Measurements from ENCODE around the gene HSBP1L1. TPM values are rescaled to one million over a fixed set of nuclear protein-coding genes. Genes with fewer than 3 reads are reported as not detected.

Gene HSBP1L1
- total and polyA plus RNA-seq, 2 of the 8 experiments (the other 6 are each of a cell fraction or from before 2014, with no cell fraction given): 1.0 to 1.3 TPM

GRCh38 chr18:79926306-79926705 is 38.1 kb upstream of the HSBP1L1 start:
- H3K27me3 ChIP-seq (replicated peaks in 1 of 4; ENCODE audit: control insufficient read depth in 3 of 4, extremely low read depth in 1 of 4, insufficient read depth in 3 of 4, low read length in 3 of 4): no peaks in the 10 kb centered on the region
- H3K23me2 ChIP-seq (ENCODE audit: low read depth, low read length): 0 out of 2 replicates have a peak, but pooled peaks cover 2% of the 10 kb centered on the region
- 85% methylated on average over 11 of the region's 11 CpGs; no CpG with 5 or more reads in 1 of the 2 experiments for WGBS, 2 experiments (ENCODE audit: extremely low coverage in 1 of 2, insufficient coverage in 1 of 2, insufficient read length in 1 of 2, insufficient replicate concordance in 2 of 2, low coverage in 1 of 2, low lambda C conversion rate in 2 of 2, missing lambda C conversion rate in 1 of 2)
- H3K14ac ChIP-seq (ENCODE audit: insufficient read length): no peak overlapping the region
- H4K5ac ChIP-seq (ENCODE audit: insufficient read length, low read depth, low read length): no peak overlapping the region
- no peak overlapping the region for H3K23ac ChIP-seq (ENCODE audit: insufficient read length)
- no peak overlapping the region for H3K9ac ChIP-seq (replicated peaks in 1 of 4; ENCODE audit: extremely low read depth in 1 of 4, low read depth in 3 of 4, low read length in 3 of 4)
- POLR2A ChIA-PET (ENCODE audit: partially characterized antibody): no interaction called here
- no peak for FAIRE-seq
- peak in 1 of 2 experiments; percentile 41 for DNase-seq (ENCODE audit: low read depth in 1 of 2, low spot score in 2 of 2)
- no peak overlapping the region for H3K4me3 ChIP-seq (ENCODE audit: extremely low read depth in 1 of 4, insufficient read depth in 2 of 4, low read depth in 3 of 4, low read length in 4 of 4)
- no peak overlapping the region for H2BK20ac ChIP-seq (ENCODE audit: low read length)
- peaks cover 0 to 3% of the 10 kb centered on the region in 2 experiments; a peak in 2 of 4 replicates for H3K79me2 ChIP-seq (ENCODE audit: control insufficient read depth in 1 of 2, insufficient read depth in 2 of 2, low read length in 2 of 2)
- no peak overlapping the region for H2AFZ ChIP-seq (ENCODE audit: low read length)
- H2BK15ac ChIP-seq (ENCODE audit: low read length): no peak overlapping the region
- no peak overlapping the region for H3K56ac ChIP-seq (replicated peaks; ENCODE audit: insufficient read length, low read depth, low read length)
- H3K36me3 ChIP-seq (ENCODE audit: control insufficient read depth in 2 of 4, insufficient read depth in 4 of 4, low read length in 3 of 4): no peaks in the 10 kb centered on the region; a peak in 1 of 8 replicates
- no peak overlapping the region for H2BK5ac ChIP-seq (ENCODE audit: low read depth, low read length)
- peaks cover 3 to 14% of the 10 kb centered on the region in 2 experiments; a peak in 2 of 4 replicates for H3K9me3 ChIP-seq (ENCODE audit: insufficient read depth in 2 of 2, low read depth in 1 of 2, low read length in 1 of 2)
- H2BK120ac ChIP-seq (replicated peaks; ENCODE audit: low read depth, low read length): no peak overlapping the region
- no peak overlapping the region for H3K27ac ChIP-seq (ENCODE audit: low read depth, low read length)
- TF ChIP-seq TBP (IDR thresholded peaks at IDR 0.05; ENCODE audit: low read depth, low read length) (no peak), CREB1 (IDR thresholded peaks at IDR 0.05) (no peak)
- TF ChIP-seq, protein P1, sequence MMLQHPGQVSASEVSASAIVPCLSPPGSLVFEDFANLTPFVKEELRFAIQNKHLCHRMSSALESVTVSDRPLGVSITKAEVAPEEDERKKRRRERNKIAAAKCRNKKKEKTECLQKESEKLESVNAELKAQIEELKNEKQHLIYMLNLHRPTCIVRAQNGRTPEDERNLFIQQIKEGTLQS (IDR thresholded peaks at IDR 0.05; ENCODE audit: insufficient read depth, low read depth, low read length): no peak
- TF ChIP-seq, protein P2, sequence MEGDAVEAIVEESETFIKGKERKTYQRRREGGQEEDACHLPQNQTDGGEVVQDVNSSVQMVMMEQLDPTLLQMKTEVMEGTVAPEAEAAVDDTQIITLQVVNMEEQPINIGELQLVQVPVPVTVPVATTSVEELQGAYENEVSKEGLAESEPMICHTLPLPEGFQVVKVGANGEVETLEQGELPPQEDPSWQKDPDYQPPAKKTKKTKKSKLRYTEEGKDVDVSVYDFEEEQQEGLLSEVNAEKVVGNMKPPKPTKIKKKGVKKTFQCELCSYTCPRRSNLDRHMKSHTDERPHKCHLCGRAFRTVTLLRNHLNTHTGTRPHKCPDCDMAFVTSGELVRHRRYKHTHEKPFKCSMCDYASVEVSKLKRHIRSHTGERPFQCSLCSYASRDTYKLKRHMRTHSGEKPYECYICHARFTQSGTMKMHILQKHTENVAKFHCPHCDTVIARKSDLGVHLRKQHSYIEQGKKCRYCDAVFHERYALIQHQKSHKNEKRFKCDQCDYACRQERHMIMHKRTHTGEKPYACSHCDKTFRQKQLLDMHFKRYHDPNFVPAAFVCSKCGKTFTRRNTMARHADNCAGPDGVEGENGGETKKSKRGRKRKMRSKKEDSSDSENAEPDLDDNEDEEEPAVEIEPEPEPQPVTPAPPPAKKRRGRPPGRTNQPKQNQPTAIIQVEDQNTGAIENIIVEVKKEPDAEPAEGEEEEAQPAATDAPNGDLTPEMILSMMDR (IDR thresholded peaks at IDR 0.05; ENCODE audit: control extremely low read depth in 1 of 3, insufficient read depth in 1 of 3, low read depth in 1 of 3, low read length in 3 of 3): no peak
- no peak overlapping the region for H2BK12ac ChIP-seq (ENCODE audit: low read depth, low read length)
- no peak overlapping the region for H3K4me2 ChIP-seq (ENCODE audit: insufficient read depth in 1 of 2, low read depth in 2 of 2, low read length in 2 of 2)
- no peak overlapping the region for H2AK5ac ChIP-seq (ENCODE audit: low read depth, low read length)
- H3K4me1 ChIP-seq (replicated peaks in 1 of 4; ENCODE audit: control insufficient read depth in 3 of 4, insufficient read depth in 4 of 4, low read length in 3 of 4): no peaks in the 10 kb centered on the region; a peak in 2 of 7 replicates
- no peak overlapping the region for H3K4ac ChIP-seq (replicated peaks; ENCODE audit: insufficient read length, low read depth, low read length)
- H4K8ac ChIP-seq (ENCODE audit: extremely low read depth, insufficient read depth, low read length): no peak overlapping the region
- CTCF ChIA-PET (ENCODE audit: partially characterized antibody): interaction anchor here (0.6 to 1.8 kb wide), 6 partner anchors 8 to 327 kb away, joined by 3 to 5 read pairs (median 4); no protein-coding TSS in a partner anchor
- no peak overlapping the region for H3K18ac ChIP-seq (ENCODE audit: extremely low read depth, low read length)
- H4K20me1 ChIP-seq (replicated peaks in 1 of 2; ENCODE audit: control insufficient read depth in 1 of 2, insufficient read depth in 2 of 2, low read length in 2 of 2): peaks cover 0 to 5% of the 10 kb centered on the region in 2 experiments
- H3K79me1 ChIP-seq (ENCODE audit: low read depth, low read length): no peaks in the 10 kb centered on the region; the same call in 1 of the 2 replicates
- H4K91ac ChIP-seq (replicated peaks; ENCODE audit: insufficient read length, low read length): no peak overlapping the region
